ENCODE measurements around the gene BUB1. TPM values are rescaled to one million over a fixed set of nuclear protein-coding genes. Genes with fewer than 3 reads are reported as not detected.

BUB1 gene
- total and polyA plus RNA-seq, 9 of the 15 experiments (the other 6 are each of a cell fraction or from before 2014, with no cell fraction given): 73.4 to 247 (median 118) TPM

GRCh38 chr2:110691612-110692258 is 13.9 kb upstream of the BUB1 start (continued):
- TF ChIP-seq, protein P1, sequence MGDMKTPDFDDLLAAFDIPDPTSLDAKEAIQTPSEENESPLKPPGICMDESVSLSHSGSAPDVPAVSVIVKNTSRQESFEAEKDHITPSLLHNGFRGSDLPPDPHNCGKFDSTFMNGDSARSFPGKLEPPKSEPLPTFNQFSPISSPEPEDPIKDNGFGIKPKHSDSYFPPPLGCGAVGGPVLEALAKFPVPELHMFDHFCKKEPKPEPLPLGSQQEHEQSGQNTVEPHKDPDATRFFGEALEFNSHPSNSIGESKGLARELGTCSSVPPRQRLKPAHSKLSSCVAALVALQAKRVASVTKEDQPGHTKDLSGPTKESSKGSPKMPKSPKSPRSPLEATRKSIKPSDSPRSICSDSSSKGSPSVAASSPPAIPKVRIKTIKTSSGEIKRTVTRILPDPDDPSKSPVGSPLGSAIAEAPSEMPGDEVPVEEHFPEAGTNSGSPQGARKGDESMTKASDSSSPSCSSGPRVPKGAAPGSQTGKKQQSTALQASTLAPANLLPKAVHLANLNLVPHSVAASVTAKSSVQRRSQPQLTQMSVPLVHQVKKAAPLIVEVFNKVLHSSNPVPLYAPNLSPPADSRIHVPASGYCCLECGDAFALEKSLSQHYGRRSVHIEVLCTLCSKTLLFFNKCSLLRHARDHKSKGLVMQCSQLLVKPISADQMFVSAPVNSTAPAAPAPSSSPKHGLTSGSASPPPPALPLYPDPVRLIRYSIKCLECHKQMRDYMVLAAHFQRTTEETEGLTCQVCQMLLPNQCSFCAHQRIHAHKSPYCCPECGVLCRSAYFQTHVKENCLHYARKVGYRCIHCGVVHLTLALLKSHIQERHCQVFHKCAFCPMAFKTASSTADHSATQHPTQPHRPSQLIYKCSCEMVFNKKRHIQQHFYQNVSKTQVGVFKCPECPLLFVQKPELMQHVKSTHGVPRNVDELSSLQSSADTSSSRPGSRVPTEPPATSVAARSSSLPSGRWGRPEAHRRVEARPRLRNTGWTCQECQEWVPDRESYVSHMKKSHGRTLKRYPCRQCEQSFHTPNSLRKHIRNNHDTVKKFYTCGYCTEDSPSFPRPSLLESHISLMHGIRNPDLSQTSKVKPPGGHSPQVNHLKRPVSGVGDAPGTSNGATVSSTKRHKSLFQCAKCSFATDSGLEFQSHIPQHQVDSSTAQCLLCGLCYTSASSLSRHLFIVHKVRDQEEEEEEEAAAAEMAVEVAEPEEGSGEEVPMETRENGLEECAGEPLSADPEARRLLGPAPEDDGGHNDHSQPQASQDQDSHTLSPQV (IDR thresholded peaks at IDR 0.05): peak; percentile 98
- TF ChIP-seq ZNF316 (IDR thresholded peaks at IDR 0.05): no peak
- peak; percentile 84 for TF ChIP-seq TAL1 (IDR thresholded peaks at IDR 0.05)
- TF ChIP-seq ATF6 (CRISPR knock-in tag; IDR thresholded peaks at IDR 0.05): no peak
- no peak for TF ChIP-seq ETV1 (tag; conservative IDR thresholded peaks at IDR 0.05; ENCODE audit: low read depth)
- TF ChIP-seq, protein P2, sequence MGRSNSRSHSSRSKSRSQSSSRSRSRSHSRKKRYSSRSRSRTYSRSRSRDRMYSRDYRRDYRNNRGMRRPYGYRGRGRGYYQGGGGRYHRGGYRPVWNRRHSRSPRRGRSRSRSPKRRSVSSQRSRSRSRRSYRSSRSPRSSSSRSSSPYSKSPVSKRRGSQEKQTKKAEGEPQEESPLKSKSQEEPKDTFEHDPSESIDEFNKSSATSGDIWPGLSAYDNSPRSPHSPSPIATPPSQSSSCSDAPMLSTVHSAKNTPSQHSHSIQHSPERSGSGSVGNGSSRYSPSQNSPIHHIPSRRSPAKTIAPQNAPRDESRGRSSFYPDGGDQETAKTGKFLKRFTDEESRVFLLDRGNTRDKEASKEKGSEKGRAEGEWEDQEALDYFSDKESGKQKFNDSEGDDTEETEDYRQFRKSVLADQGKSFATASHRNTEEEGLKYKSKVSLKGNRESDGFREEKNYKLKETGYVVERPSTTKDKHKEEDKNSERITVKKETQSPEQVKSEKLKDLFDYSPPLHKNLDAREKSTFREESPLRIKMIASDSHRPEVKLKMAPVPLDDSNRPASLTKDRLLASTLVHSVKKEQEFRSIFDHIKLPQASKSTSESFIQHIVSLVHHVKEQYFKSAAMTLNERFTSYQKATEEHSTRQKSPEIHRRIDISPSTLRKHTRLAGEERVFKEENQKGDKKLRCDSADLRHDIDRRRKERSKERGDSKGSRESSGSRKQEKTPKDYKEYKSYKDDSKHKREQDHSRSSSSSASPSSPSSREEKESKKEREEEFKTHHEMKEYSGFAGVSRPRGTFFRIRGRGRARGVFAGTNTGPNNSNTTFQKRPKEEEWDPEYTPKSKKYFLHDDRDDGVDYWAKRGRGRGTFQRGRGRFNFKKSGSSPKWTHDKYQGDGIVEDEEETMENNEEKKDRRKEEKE (IDR thresholded peaks at IDR 0.05; ENCODE audit: borderline replicate concordance in 1 of 2, control insufficient read depth in 1 of 2, low read depth in 2 of 2, low read length in 1 of 2): no peak
- TF ChIP-seq RBBP5 (IDR thresholded peaks at IDR 0.05; ENCODE audit: borderline replicate concordance, insufficient read depth, low read length, poor library complexity, severe bottlenecking): no peak
- TF ChIP-seq FOXM1 (IDR thresholded peaks at IDR 0.05; ENCODE audit: low read depth): no peak
- no peak for TF ChIP-seq FOXM1 (CRISPR knock-in tag; IDR thresholded peaks at IDR 0.05; ENCODE audit: low read depth)
- TF ChIP-seq POLR3G (IDR thresholded peaks at IDR 0.05; ENCODE audit: extremely low read depth, insufficient read length, insufficient replicate concordance): no peak
- TF ChIP-seq FOXA3 (CRISPR knock-in tag; conservative IDR thresholded peaks at IDR 0.05 in 1 of 2, IDR thresholded peaks at IDR 0.05 in 1 of 2): no peak
- no peak for TF ChIP-seq RNF219 (CRISPR knock-in tag; IDR thresholded peaks at IDR 0.05)
- TF ChIP-seq RB1 (IDR thresholded peaks at IDR 0.05; ENCODE audit: low read depth): no peak
- TF ChIP-seq ZFP36 (IDR thresholded peaks at IDR 0.05; ENCODE audit: low read depth, low read length, partially characterized antibody): no peak
- TF ChIP-seq ZNF79 (CRISPR knock-in tag; IDR thresholded peaks at IDR 0.05; ENCODE audit: low read depth): no peak
- no peak for TF ChIP-seq YBX1 (IDR thresholded peaks at IDR 0.05)

Measured in K562 (cell line).